B cell (primary cell): Measurements from ENCODE around the gene BOD1. TPM values are rescaled to one million over a fixed set of nuclear protein-coding genes. Genes with fewer than 3 reads are reported as not detected.

Experiments
- ATAC-seq: fragments of 200-7000 bp; cut with Tn5 transposase; one replicate; pipeline ENCODE4 v1.10.0; 2021; ENCODE audit warnings: low read depth, mild to moderate bottlenecking, moderate number of reproducible peaks, moderate library complexity
- CTCF ChIA-PET: fragments of 350-600 bp; sonication (Branson Sonifier 250); formaldehyde crosslinking; loops from one replicate; lab custom pipeline; 2021; ENCODE audit warnings: antibody characterized with exemption, inconsistent platforms; lab: Charles Lee
- POLR2A ChIA-PET: fragments of 350-600 bp; sonication (Branson Sonifier 250); formaldehyde crosslinking; loops from one replicate; lab custom pipeline; 2021; ENCODE audit warnings: antibody characterized with exemption; lab: Charles Lee
- DNase-seq: peaks from one replicate; pipeline ENCODE4 v3.0.0; 2013
- H2AFZ ChIP-seq: 2 replicates; pipeline ENCODE4 v1.6.1; 2012; ENCODE audit warnings: mild to moderate bottlenecking, low read depth, low read length; ENCODE audit not compliant: insufficient read depth, poor library complexity, severe bottlenecking
- H3K27ac ChIP-seq, 2 donors: 1 replicate in 1 of 2; 2 replicates in 1 of 2; pipeline ENCODE4 v1.5.1; 2012 to 2013; ENCODE audit warnings: low read length in 2 of 2, mild to moderate bottlenecking in 2 of 2, moderate library complexity in 1 of 2
- H3K27me3 ChIP-seq, 4 experiments: fragments of 200-600 bp in 1 of 4; sonication (generic) in 1 of 4; replicated peaks in 1 of 4; 1 replicate in 2 of 4; 2 replicates in 2 of 4; pipeline versions ENCODE4 v1.6.1 to v1.7.0; 2013 to 2016; ENCODE audit warnings: low read length in 3 of 4, mild to moderate bottlenecking in 2 of 4, mixed read lengths in 1 of 4, moderate library complexity in 1 of 4; ENCODE audit not compliant: insufficient read depth in 4 of 4, control insufficient read depth in 3 of 4; ENCODE audit errors: control extremely low read depth in 1 of 4
- H3K36me3 ChIP-seq, 2 experiments: replicated peaks in 1 of 2; 1 replicate in 1 of 2; 2 replicates in 1 of 2; pipeline versions ENCODE4 v1.6.1 to v1.7.1; 2013; ENCODE audit warnings: low read length in 1 of 2; ENCODE audit not compliant: insufficient read depth in 2 of 2, control insufficient read depth in 1 of 2; ENCODE audit errors: control extremely low read depth in 1 of 2, extremely low read depth in 1 of 2
- H3K4me1 ChIP-seq, 2 donors: fragments of 200-600 bp in 1 of 2; sonication (generic) in 1 of 2; 1 replicate in 1 of 2; 2 replicates in 1 of 2; pipeline versions ENCODE4 v1.5.1 to v1.6.1; 2013 to 2017; ENCODE audit warnings: low read length in 2 of 2; ENCODE audit not compliant: control insufficient read depth in 2 of 2, insufficient read depth in 2 of 2
- H3K4me2 ChIP-seq: replicated peaks from 2 replicates; pipeline ENCODE3; 2012; ENCODE audit warnings: mild to moderate bottlenecking, low read depth, low read length; ENCODE audit not compliant: poor library complexity, severe bottlenecking
- H3K4me3 ChIP-seq, 5 experiments: fragments of 200-600 bp in 1 of 5; sonication (generic) in 1 of 5; 1 replicate in 3 of 5; 2 replicates in 2 of 5; pipeline versions ENCODE4 v1.5.1 to v1.7.0; 2011 to 2016; ENCODE audit warnings: low read length in 4 of 5, mild to moderate bottlenecking in 4 of 5, low read depth in 2 of 5, control low read depth in 1 of 5, moderate library complexity in 1 of 5; ENCODE audit not compliant: insufficient read depth in 1 of 5; ENCODE audit errors: control extremely low read depth in 1 of 5, extremely low read depth in 1 of 5
- H3K79me2 ChIP-seq: fragments of 200-600 bp; sonication (generic); one replicate; pipeline ENCODE4 v1.6.0; 2016; ENCODE audit warnings: low read length; ENCODE audit not compliant: control insufficient read depth, insufficient read depth
- H3K9ac ChIP-seq: fragments of 200-600 bp; sonication (generic); 2 replicates; pipeline ENCODE4 v1.6.1; 2017; ENCODE audit warnings: mild to moderate bottlenecking, low read length, moderate library complexity
- H3K9me3 ChIP-seq, 3 donors: one replicate each; pipeline versions ENCODE4 v1.6.1 to v1.7.1; 2013; ENCODE audit warnings: low read length in 2 of 3; ENCODE audit not compliant: control insufficient read depth in 2 of 3, insufficient read depth in 1 of 3; ENCODE audit errors: control extremely low read depth in 1 of 3
- H4K20me1 ChIP-seq: 2 replicates; pipeline ENCODE4 v1.6.0; 2012; ENCODE audit warnings: mild to moderate bottlenecking, low read length; ENCODE audit not compliant: insufficient read depth, control insufficient read depth, poor library complexity, severe bottlenecking
- H3K27ac Mint-ChIP-seq: one replicate; pipeline ENCODE4 v1.8.0; 2021; ENCODE audit warnings: mixed read lengths
- H3K27me3 Mint-ChIP-seq: one replicate; pipeline ENCODE4 v1.8.0; 2021; ENCODE audit warnings: mixed read lengths
- H3K4me1 Mint-ChIP-seq: one replicate; pipeline ENCODE4 v1.8.0; 2021; ENCODE audit warnings: mixed read lengths
- H3K4me3 Mint-ChIP-seq: one replicate; pipeline ENCODE4 v1.8.0; 2021; ENCODE audit warnings: mixed read lengths
- H3K9me3 Mint-ChIP-seq: one replicate; pipeline ENCODE4 v1.8.0; 2022; ENCODE audit warnings: mixed read lengths; ENCODE audit not compliant: insufficient read depth
- EZH2 ChIP-seq: IDR thresholded peaks from 2 replicates; pipeline ENCODE4 v1.6.1; 2012; ENCODE audit warnings: borderline replicate concordance, low read depth, mild to moderate bottlenecking, moderate library complexity, low read length; ENCODE audit not compliant: insufficient read depth, poor library complexity, severe bottlenecking
- WGBS: methylation state at CpG from one replicate; pipeline ENCODE4 v1.1.5; 2013; ENCODE audit warnings: missing lambda C conversion rate; ENCODE audit not compliant: insufficient coverage; 5-methylcytosine and 5-hydroxymethylcytosine counted together
- intact Hi-C: fragments of 100-400 bp; cut with micrococcal nuclease; formaldehyde crosslinking; loops from one replicate; pipeline ENCODE4 v1.10.0; 2022
- polyA plus RNA-seq: library from polyadenylated mRNA; depleted of rRNA; stranded (reverse); fragments of >200 nt; gene quantifications from 2 replicates; pipeline ENCODE4 v1.2.3, GENCODE V29; 2012
- total RNA-seq, 2 donors: library from RNA; stranded (reverse); fragments of 120-200 nt in 1 of 2; gene quantifications; 1 replicate in 1 of 2; 2 replicates in 1 of 2; pipeline versions ENCODE4 v1.2.3 to v1.2.4, GENCODE V29; 2013 to 2022
- TF ChIP-seq, protein P1 (sequence below): fragments of 200-600 bp; IDR thresholded peaks from one replicate; pipeline ENCODE4 v1.8.0; 2022; ENCODE audit warnings: antibody characterized with exemption, mild to moderate bottlenecking

The BOD1 gene
- total and polyA plus RNA-seq, 2 donors (not counting 1 experiment from before 2014, with no cell fraction given) = 15.1 to 34.7 TPM

GRCh38 chr5:173659423-173659822, 43.0 kb upstream of the BOD1 start:
- no peak overlapping the region for H3K4me3 Mint-ChIP-seq
- no peak overlapping the region for H3K9ac ChIP-seq
- DNase-seq (no peak), ATAC-seq (no peak)
- no peak for TF ChIP-seq EZH2
- TF ChIP-seq, protein P1, sequence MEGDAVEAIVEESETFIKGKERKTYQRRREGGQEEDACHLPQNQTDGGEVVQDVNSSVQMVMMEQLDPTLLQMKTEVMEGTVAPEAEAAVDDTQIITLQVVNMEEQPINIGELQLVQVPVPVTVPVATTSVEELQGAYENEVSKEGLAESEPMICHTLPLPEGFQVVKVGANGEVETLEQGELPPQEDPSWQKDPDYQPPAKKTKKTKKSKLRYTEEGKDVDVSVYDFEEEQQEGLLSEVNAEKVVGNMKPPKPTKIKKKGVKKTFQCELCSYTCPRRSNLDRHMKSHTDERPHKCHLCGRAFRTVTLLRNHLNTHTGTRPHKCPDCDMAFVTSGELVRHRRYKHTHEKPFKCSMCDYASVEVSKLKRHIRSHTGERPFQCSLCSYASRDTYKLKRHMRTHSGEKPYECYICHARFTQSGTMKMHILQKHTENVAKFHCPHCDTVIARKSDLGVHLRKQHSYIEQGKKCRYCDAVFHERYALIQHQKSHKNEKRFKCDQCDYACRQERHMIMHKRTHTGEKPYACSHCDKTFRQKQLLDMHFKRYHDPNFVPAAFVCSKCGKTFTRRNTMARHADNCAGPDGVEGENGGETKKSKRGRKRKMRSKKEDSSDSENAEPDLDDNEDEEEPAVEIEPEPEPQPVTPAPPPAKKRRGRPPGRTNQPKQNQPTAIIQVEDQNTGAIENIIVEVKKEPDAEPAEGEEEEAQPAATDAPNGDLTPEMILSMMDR = no peak
- H3K4me3 ChIP-seq = no peak overlapping the region
- WGBS = 97% methylated on average over 5 of the region's 6 CpGs
- peaks cover 0 to 3% (median 0%) of the 10 kb centered on the region in 4 experiments for H3K27me3 ChIP-seq
- no peaks in the 10 kb centered on the region for H3K79me2 ChIP-seq
- ChIA-PET CTCF (interaction anchor here (1.1 kb wide), 1 partner anchor 33 kb away, joined by 3 read pairs; no protein-coding TSS in a partner anchor), POLR2A (no interaction called here)
- intact Hi-C loops = no loop called here
- H3K4me1 Mint-ChIP-seq = peaks cover 6% of the 10 kb centered on the region
- H3K27ac Mint-ChIP-seq = no peak overlapping the region
- peaks cover 4% of the 10 kb centered on the region for H3K9me3 Mint-ChIP-seq
- no peaks in the 10 kb centered on the region for H3K36me3 ChIP-seq
- no peak overlapping the region for H3K4me2 ChIP-seq
- peaks cover 0 to 8% (median 0%) of the 10 kb centered on the region in 3 donors for H3K9me3 ChIP-seq
- H3K4me1 ChIP-seq = peaks cover 6 to 7% of the 10 kb centered on the region in 2 donors
- H3K27me3 Mint-ChIP-seq = peaks cover 3% of the 10 kb centered on the region
- H4K20me1 ChIP-seq = no peaks in the 10 kb centered on the region
- no peak overlapping the region for H2AFZ ChIP-seq
- no peak overlapping the region for H3K27ac ChIP-seq

DNA sequence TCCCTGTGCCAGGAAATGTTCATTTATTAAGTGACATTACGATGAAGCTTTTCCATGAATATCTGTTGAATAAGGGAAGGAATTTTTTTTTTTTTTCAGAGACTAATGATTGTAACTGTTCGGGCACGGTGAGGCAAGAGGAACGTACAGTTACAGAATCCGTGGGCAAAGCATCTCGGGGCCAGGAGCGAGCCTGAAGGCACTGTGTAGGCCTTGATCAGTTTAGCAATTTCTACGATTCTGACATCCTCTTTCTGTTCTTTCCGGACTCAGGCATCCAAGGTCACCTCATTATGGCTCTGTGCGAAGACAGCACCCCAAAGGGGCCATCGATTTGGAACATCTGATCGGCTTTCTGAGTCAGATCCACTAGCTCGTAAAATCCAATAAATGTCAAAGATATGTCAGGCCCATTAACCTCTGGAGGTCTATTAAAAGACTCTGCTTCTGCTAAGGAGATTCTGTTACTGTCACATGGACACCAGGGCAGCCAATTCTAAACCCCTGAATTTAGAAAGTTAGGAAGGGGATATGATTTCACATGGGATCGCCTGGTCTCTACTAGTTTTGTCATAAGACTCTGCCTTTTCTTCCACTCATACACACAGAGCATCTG, 41.4 kb upstream of the BOD1 start:
- POLR2A ChIA-PET = no interaction called here
- intact Hi-C loops = no loop called here
- Histone ChIP-seq H3K27me3 (peaks cover 0 to 3% (median 0%) of the 10 kb centered on the region in 4 experiments), H3K36me3 (no peaks in the 10 kb centered on the region), H3K27ac (no peak overlapping the region), H4K20me1 (no peaks in the 10 kb centered on the region), H3K4me1 (no peaks in the 10 kb centered on the region), H3K9me3 (peaks cover 0 to 19% (median 8%) of the 10 kb centered on the region in 3 donors), H3K9ac (no peak overlapping the region), H3K4me2 (no peak overlapping the region), H2AFZ (no peak overlapping the region), H3K4me3 (no peak overlapping the region), H3K79me2 (no peaks in the 10 kb centered on the region)
- no peak for ATAC-seq
- 95% methylated on average over 13 of the region's 14 CpGs for WGBS
- DNase-seq = no peak
- CTCF ChIA-PET = interaction anchor here (0.7 kb wide), 1 partner anchor 172 kb away, joined by 3 read pairs; no protein-coding TSS in a partner anchor
- no peak overlapping the region for H3K27ac Mint-ChIP-seq
- no peak for TF ChIP-seq EZH2
- H3K4me3 Mint-ChIP-seq = no peak overlapping the region
- H3K9me3 Mint-ChIP-seq = peaks cover 4% of the 10 kb centered on the region
- H3K27me3 Mint-ChIP-seq = peaks cover 7% of the 10 kb centered on the region
- H3K4me1 Mint-ChIP-seq = no peaks in the 10 kb centered on the region
